Measurements from ENCODE around the gene ITLN1.
"Not testable (repeated sequence)": the region's sequence is repeated elsewhere in the genome, so short reads cannot be mapped to it uniquely, and the experiment has no call there.

ITLN1 gene

DNA sequence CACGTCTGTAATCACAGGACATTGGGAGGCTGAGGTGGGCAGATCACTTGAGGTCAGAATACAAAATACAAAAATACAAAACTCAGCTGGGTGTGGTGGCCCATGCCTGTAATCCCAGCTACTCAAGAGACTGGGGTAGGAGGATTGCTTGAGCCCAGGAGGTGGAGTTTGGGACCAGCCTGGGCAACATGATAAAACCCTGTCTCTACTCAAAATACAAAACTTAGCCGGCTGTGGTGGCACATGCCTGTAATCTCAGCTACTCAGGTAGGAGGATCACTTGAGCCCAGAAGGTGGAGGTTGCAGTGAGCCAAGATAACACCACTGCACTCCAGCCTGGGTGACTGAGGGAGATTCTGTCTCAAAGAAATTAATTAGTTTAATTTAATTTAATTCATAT is 6.5 kb upstream of the ITLN1 start:
- POLR2A ChIA-PET, result no interaction called here

DNA sequence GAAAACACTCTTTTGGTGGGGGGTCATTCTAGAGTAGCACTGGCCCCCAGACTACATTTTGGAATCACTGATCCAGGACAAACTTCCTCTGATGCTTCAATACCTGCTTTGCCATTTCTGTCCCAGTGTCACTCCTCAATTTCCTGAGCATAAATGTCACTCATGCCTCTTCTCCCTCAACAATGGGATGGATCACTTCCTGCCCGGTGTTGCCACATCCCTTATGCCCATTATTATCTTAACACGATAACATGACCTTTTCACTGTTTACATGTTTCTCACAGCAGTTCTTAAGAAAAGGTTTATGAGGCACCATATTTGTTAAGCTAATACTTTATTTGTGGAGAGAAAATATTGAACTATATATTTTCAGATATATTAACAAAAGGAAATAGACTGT is 3.9 kb upstream of the ITLN1 start:
- CTCF ChIA-PET, result no interaction called here
- H3K4me3 ChIP-seq (ENCODE audit: low read depth, low read length), result no peak overlapping the region
- TF ChIP-seq, protein P1, sequence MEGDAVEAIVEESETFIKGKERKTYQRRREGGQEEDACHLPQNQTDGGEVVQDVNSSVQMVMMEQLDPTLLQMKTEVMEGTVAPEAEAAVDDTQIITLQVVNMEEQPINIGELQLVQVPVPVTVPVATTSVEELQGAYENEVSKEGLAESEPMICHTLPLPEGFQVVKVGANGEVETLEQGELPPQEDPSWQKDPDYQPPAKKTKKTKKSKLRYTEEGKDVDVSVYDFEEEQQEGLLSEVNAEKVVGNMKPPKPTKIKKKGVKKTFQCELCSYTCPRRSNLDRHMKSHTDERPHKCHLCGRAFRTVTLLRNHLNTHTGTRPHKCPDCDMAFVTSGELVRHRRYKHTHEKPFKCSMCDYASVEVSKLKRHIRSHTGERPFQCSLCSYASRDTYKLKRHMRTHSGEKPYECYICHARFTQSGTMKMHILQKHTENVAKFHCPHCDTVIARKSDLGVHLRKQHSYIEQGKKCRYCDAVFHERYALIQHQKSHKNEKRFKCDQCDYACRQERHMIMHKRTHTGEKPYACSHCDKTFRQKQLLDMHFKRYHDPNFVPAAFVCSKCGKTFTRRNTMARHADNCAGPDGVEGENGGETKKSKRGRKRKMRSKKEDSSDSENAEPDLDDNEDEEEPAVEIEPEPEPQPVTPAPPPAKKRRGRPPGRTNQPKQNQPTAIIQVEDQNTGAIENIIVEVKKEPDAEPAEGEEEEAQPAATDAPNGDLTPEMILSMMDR (IDR thresholded peaks at IDR 0.05; ENCODE audit: insufficient read depth, low read length, missing control alignments), result no peak
- POLR2A ChIA-PET, result no interaction called here
- DNase-seq (ENCODE audit: low read depth, low spot score), result no peak

More for the DNA sequence above, 6.5 kb upstream of the ITLN1 start:
- CTCF ChIA-PET, result no interaction called here
- H3K4me3 ChIP-seq (ENCODE audit: low read depth, low read length), result no peak overlapping the region
- no peak for DNase-seq (ENCODE audit: low read depth, low spot score)
- TF ChIP-seq, protein P1 (IDR thresholded peaks at IDR 0.05; ENCODE audit: insufficient read depth, low read length, missing control alignments), result no peak

DNA sequence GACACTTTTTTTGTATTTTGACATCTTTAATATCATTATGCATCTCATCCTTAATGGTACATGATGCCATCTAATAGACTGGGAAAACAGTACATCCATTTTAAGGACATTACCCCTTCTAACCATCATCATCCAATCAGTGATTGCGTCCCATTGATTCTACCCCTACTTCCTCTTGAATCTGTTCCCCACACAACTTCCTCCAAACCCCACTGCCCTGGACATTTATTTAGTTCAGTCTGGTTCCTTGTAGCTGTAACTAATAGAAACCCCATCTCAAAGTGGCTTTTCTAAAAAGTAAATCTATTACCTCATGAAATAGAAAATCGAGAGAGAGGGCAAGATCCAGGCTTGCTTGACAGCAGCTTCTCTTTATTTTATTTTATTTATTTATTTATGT is 2.1 kb upstream of the ITLN1 start:
- TF ChIP-seq, protein P1 (IDR thresholded peaks at IDR 0.05; ENCODE audit: insufficient read depth, low read length, missing control alignments), result no peak
- CTCF ChIA-PET, result no interaction called here
- H3K4me3 ChIP-seq (ENCODE audit: low read depth, low read length), result no peak overlapping the region
- no peak for DNase-seq (ENCODE audit: low read depth, low spot score)
- POLR2A ChIA-PET, result no interaction called here

DNA sequence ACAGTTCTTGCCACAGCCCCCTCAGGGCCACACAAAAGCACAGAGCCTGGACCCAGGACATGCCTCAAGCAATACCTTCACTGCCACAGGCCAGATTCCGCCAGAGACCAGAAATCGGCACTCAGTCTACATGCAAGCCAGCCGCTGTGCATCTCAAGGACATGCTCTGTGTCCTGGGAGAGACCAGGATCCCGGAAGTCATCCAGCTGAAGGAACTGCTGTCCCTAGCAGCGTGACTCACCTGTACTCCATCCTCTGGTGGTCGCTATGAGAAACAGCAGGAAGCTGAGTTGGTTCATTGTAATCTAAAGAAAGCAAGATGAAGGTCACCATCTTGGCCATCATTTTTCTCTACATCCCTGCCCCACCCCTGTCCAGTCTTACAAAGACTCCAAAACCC is 401 bp downstream of the ITLN1 start:
- CTCF ChIA-PET, result no interaction called here
- POLR2A ChIA-PET, result no interaction called here
- no peak for DNase-seq (ENCODE audit: low read depth, low spot score)
- TF ChIP-seq, protein P1 (IDR thresholded peaks at IDR 0.05; ENCODE audit: insufficient read depth, low read length, missing control alignments), result no peak
- H3K4me3 ChIP-seq (ENCODE audit: low read depth, low read length), result no peak overlapping the region

DNA sequence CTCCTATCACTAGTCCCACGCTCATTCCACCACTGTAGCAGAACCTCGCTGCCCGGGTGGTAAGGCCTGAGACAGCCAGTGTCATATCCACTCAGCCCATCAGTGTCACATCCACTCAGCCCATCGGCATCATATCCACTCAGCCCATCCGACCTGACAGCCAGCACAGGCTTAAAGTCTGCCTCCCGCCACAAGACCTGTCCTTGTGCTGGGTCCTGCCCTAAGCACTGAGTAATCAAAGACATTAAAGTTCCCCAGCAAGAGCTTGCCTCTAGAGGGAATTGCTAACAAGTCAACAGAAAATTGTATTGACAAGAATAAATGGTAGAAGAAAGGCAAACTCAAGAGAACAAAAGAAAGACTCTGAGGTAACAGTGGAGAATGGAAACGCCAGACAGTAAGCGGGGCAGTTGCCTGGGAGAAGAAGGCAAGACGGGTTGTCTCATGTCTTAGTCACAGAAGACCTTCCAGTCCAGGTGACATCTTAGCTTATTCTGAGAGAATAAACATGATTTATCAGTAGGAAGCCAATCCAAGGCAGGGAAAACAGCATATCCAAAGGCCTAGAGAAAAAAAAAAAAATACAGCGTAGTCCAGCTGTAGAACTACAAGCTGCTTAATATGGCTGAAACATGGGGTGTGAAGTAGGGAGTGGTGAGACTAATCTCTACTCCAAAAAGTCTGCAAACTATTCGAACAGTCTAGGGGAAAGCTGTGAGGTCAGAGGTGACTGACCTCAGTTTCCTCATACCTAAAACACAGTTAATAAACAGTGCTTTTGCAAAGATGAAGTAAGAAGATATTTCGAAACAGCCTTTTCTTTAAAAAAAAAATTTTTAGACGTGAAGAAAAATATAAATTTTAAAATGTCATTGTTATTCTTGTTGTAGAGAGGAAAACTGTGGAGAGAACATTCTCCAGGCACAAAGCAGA is 1.1 kb downstream of the ITLN1 start:
- DNase-seq (ENCODE audit: low read depth, low spot score), result no peak
- TF ChIP-seq, protein P1 (IDR thresholded peaks at IDR 0.05; ENCODE audit: insufficient read depth, low read length, missing control alignments), result no peak
- POLR2A ChIA-PET, result no interaction called here
- CTCF ChIA-PET, result no interaction called here
- no peak overlapping the region for H3K4me3 ChIP-seq (ENCODE audit: low read depth, low read length)

DNA sequence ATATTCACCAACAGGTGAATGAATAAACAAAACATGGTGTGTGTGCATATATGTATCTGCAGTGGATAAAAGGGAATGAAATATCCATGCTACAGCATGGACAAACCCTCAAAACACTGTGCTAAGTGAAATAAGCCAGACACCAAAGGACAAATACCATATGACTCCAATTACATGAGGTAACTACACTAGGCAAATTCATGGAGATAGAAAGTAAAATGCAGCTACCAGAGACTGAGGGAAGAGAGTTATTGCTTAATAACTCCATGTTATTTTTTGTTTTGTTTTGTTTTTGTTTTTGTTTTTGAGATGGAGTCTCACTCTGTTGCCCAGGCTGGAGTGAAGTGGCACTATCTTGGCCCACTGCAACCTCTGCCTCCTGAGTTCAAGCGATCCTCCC is 2.4 kb downstream of the ITLN1 start:
- CTCF ChIA-PET, result no interaction called here
- TF ChIP-seq, protein P1 (IDR thresholded peaks at IDR 0.05; ENCODE audit: insufficient read depth, low read length, missing control alignments), result no peak
- POLR2A ChIA-PET, result no interaction called here
- no peak overlapping the region for H3K4me3 ChIP-seq (ENCODE audit: low read depth, low read length)
- DNase-seq (ENCODE audit: low read depth, low spot score), result no peak

DNA sequence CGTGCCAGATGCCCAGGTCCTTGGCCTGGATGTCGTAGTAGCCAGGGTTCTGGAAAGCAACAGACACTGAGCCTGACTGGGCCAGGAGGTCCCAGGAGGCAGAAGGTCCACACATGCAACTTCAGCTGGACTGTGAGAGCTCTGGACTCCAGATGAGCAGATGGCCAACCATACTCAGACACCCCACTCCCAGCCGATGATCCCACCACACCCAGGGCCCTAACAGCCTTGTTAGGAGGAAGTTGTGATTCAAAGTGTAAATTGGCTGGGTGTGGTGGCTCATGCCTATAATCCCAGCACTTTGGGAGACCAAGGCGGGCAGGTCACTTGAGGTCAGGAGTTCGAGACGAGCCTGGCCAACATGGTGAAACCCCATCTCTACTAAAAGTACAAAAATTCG is 3.7 kb downstream of the ITLN1 start:
- CTCF ChIA-PET; DNase-seq (ENCODE audit: low read depth, low spot score); POLR2A ChIA-PET: not testable (repeated sequence)

More for the DNA sequence above, 3.7 kb downstream of the ITLN1 start:
- H3K4me3 ChIP-seq (ENCODE audit: low read depth, low read length), result not testable (repeated sequence)
